Thyroid gland (tissue), 4 donors: ENCODE measurements around the gene CPNE4. TPM values are rescaled to one million over a fixed set of nuclear protein-coding genes. Genes with fewer than 3 reads are reported as not detected.

Experiments used
- DNase-seq, 2 donors: peaks; one replicate each; pipeline ENCODE4 v3.0.0-alpha.2; 2019
- H3K27ac ChIP-seq, 3 donors: fragments of 200-600 bp; sonication (generic); 1 replicate in 2 of 3; 2 replicates in 1 of 3; pipeline ENCODE4 v1.5.1; 2016 to 2019; ENCODE audit warnings: mild to moderate bottlenecking in 1 of 3, moderate library complexity in 1 of 3
- H3K27me3 ChIP-seq: fragments of 200-600 bp; sonication (generic); one replicate; pipeline ENCODE4 v1.5.1; 2019
- H3K36me3 ChIP-seq, 2 donors: fragments of 200-600 bp; sonication (generic); one replicate each; pipeline ENCODE4 v1.5.1; 2016 to 2019
- H3K4me1 ChIP-seq, 2 donors: fragments of 200-600 bp; sonication (generic); one replicate each; pipeline ENCODE4 v1.5.1; 2017 to 2019
- H3K4me3 ChIP-seq, 3 donors: fragments of 200-600 bp; sonication (generic); replicated peaks in 1 of 3; 1 replicate in 2 of 3; 2 replicates in 1 of 3; pipeline ENCODE4 v1.5.1; 2016; ENCODE audit warnings: mild to moderate bottlenecking in 1 of 3
- H3K9me3 ChIP-seq: fragments of 200-600 bp; sonication (generic); one replicate; pipeline ENCODE4 v1.5.1; 2017
- POLR2A ChIP-seq, 2 donors: fragments of 450-650 bp; IDR thresholded peaks; one replicate each; pipeline ENCODE4 v1.6.1; 2017; ENCODE audit warnings: antibody characterized with exemption in 2 of 2, mild to moderate bottlenecking in 2 of 2, moderate library complexity in 1 of 2
- WGBS, 2 donors: methylation state at CpG; one replicate each; pipeline ENCODE4 v1.1.5; 2017; 5-methylcytosine and 5-hydroxymethylcytosine counted together
- intact Hi-C: fragments of 100-400 bp; cut with DNase I; formaldehyde crosslinking; loops from one replicate; pipeline ENCODE4 v1.15.1; 2023
- total RNA-seq, 4 donors: library from RNA; depleted of rRNA; stranded (reverse); fragments of >200 nt; gene quantifications; one replicate each; pipeline ENCODE4 v1.2.3, GENCODE V29; 2016
- TF ChIP-seq, protein P1 (sequence below), 6 experiments: fragments of 200-600 bp in 3 of 6; fragments of 450-650 bp in 3 of 6; sonication (generic) in 3 of 6; IDR thresholded peaks; one replicate each; pipeline ENCODE4 v1.5.1; 2016 to 2019; ENCODE audit warnings: antibody characterized with exemption in 6 of 6, mild to moderate bottlenecking in 2 of 6, inconsistent platforms in 1 of 6, moderate library complexity in 1 of 6

CPNE4 gene
- total RNA-seq, 4 donors from 2014 or later, result not detected

DNA sequence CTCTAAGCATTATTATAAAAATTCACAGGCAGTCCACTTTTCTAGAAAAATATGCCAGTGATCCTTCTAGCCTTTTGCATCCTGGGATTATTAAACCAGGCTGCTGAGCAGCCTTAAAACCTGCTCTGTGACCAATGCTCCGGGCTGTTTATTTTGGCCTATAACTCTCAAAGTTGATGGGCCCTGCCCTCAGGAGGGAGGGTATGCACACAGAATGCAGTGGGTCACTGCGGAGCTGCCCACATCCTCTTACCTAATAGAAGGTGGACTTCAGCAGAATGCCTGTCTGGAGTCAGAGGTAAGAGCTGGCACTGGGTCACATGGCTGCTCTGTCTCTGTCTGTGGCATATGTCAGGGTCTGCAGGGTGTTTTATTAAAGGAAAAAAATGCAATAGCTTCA, 26.0 kb downstream of the CPNE4 start:
- Histone ChIP-seq H3K4me3 (no peak overlapping the region), H3K27ac (no peak overlapping the region), H3K9me3 (no peaks in the 10 kb centered on the region), H3K27me3 (no peaks in the 10 kb centered on the region), H3K36me3 (no peaks in the 10 kb centered on the region), H3K4me1 (peaks cover 6 to 12% of the 10 kb centered on the region in 2 donors)
- WGBS, 2 donors, result 0 to 32% methylated on average over 1 to 2 of the region's 2 CpGs
- TF ChIP-seq POLR2A (IDR thresholded peaks at IDR 0.05), result no peak
- TF ChIP-seq, protein P1, sequence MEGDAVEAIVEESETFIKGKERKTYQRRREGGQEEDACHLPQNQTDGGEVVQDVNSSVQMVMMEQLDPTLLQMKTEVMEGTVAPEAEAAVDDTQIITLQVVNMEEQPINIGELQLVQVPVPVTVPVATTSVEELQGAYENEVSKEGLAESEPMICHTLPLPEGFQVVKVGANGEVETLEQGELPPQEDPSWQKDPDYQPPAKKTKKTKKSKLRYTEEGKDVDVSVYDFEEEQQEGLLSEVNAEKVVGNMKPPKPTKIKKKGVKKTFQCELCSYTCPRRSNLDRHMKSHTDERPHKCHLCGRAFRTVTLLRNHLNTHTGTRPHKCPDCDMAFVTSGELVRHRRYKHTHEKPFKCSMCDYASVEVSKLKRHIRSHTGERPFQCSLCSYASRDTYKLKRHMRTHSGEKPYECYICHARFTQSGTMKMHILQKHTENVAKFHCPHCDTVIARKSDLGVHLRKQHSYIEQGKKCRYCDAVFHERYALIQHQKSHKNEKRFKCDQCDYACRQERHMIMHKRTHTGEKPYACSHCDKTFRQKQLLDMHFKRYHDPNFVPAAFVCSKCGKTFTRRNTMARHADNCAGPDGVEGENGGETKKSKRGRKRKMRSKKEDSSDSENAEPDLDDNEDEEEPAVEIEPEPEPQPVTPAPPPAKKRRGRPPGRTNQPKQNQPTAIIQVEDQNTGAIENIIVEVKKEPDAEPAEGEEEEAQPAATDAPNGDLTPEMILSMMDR (IDR thresholded peaks at IDR 0.05), result no peak
- peak; percentile 3 for DNase-seq
- intact Hi-C loops, result no loop called here

DNA sequence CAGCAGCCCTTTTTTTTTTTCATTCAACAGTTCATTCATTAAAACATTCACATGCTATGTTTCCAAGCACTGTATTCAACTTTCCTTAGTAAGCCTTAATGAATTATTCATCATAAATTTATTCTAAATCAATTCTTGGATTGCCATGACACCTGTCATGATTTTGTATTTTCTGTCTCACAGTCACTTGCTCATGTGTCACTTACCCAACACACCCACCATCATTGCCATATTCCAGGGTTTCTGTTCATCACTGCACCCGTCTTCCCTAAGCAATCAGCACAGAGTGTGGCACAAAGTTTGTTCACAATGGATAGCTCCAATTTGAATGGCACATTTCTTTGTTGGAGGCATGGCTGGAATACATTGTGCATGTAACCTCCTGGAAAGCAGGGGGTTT, 27.2 kb downstream of the CPNE4 start:
- DNase-seq, result no peak
- Histone ChIP-seq H3K4me1 (peaks cover 6 to 12% of the 10 kb centered on the region in 2 donors), H3K27me3 (no peaks in the 10 kb centered on the region), H3K9me3 (no peaks in the 10 kb centered on the region), H3K4me3 (no peak overlapping the region), H3K27ac (no peak overlapping the region), H3K36me3 (no peaks in the 10 kb centered on the region)
- TF ChIP-seq POLR2A (IDR thresholded peaks at IDR 0.05), result no peak
- TF ChIP-seq, protein P1 (IDR thresholded peaks at IDR 0.05), result no peak
- WGBS, 2 donors, result 3 to 39% methylated on average over 1 of the region's 1 CpG
- intact Hi-C loops, result no loop called here

DNA sequence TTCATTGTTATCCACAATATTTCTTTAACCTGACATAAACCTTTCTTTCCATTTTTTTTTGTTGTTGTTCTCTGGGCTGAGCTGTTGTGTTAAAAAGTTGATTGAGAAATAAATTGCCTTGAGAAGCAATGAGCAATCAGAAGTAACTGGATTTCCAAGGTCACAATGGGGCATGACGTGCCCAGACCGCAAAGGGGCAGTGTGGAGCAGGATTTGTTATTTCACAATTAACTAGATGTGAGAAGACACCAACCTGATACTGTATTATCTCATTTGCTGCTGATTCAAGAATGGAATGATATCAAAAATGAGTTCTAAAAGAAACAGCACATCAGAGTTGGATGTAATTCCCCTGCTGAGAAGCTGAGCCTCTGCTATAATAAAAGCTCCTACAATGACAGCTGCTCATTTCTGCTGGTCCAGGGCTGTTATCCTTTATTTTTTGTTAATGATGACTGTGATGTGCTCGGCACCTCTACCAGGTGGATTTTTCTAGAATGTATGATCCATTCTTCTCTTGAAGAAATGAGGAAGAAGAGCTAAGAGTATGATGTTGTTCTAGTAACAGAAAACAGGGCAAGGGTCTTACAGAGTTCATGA, 28.1 kb downstream of the CPNE4 start:
- H3K36me3 ChIP-seq, result no peaks in the 10 kb centered on the region
- peak; percentile 31 to 51 for DNase-seq
- H3K9me3 ChIP-seq, result no peaks in the 10 kb centered on the region
- H3K27me3 ChIP-seq, result no peaks in the 10 kb centered on the region
- H3K27ac ChIP-seq, result no peak overlapping the region
- no peak for TF ChIP-seq POLR2A (IDR thresholded peaks at IDR 0.05)
- TF ChIP-seq, protein P1 (IDR thresholded peaks at IDR 0.05), result peak in 5 of 6 experiments; percentile 19 to 60 (median 49)
- no peak overlapping the region for H3K4me3 ChIP-seq
- intact Hi-C loops, result no loop called here
- peaks cover 6 to 12% of the 10 kb centered on the region in 2 donors for H3K4me1 ChIP-seq
- 32 to 37% methylated on average over 3 of the region's 3 CpGs for WGBS, 2 donors

DNA sequence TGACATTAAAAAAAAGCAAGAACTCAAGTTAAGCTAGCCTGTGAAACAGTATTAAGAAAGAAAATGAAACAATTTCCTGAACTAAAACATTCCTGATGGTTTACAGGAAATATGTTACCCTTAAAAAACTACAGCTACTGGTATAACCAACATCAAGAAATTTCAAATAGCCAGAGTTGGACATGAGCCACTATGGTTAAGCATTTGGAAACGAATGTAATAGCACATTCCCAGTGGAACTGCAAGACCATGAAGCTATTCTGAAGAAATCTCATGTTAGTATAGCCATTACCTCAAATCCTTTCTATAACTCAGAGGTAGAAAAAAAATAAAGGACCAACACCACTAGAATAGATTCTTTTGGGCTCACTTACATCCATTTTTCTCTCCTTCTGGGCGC, 30.2 kb downstream of the CPNE4 start:
- 45 to 49% methylated on average over 2 of the region's 2 CpGs for WGBS, 2 donors
- intact Hi-C loops, result no loop called here
- H3K36me3 ChIP-seq, result no peaks in the 10 kb centered on the region

DNA sequence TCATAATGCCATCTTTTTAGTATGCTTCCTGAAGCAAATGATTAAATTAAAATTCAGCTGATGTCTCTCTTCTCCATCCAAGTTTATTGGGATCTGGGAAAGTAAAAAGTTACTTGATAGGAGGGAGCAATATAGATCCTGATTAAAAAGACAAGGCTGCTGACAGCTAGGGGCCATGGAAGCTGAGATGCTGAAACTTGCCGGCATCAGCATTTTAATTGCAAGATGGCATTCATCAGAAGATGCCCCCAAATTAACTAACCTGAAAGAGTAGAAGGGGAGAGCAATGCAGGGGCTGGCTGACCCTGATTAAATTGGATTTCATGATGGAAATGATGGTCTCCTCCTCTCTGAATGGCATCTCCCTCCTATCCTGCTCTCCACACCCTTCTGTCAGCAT, 31.1 kb downstream of the CPNE4 start:
- Histone ChIP-seq H3K4me3 (no peak overlapping the region), H3K4me1 (peaks cover 0 to under 1% of the 10 kb centered on the region in 2 donors), H3K36me3 (no peaks in the 10 kb centered on the region), H3K27me3 (no peaks in the 10 kb centered on the region), H3K27ac (no peak overlapping the region), H3K9me3 (no peaks in the 10 kb centered on the region)
- TF ChIP-seq POLR2A (IDR thresholded peaks at IDR 0.05), result no peak
- TF ChIP-seq, protein P1 (IDR thresholded peaks at IDR 0.05), result no peak
- intact Hi-C loops, result no loop called here
- no peak for DNase-seq
- 96 to 97% methylated on average over 1 of the region's 1 CpG for WGBS, 2 donors

More for the DNA sequence above, 30.2 kb downstream of the CPNE4 start:
- Histone ChIP-seq H3K27me3 (no peaks in the 10 kb centered on the region), H3K9me3 (no peaks in the 10 kb centered on the region), H3K4me1 (peaks cover 6 to 9% of the 10 kb centered on the region in 2 donors), H3K4me3 (no peak overlapping the region), H3K27ac (no peak overlapping the region)
- no peak for DNase-seq
- TF ChIP-seq, protein P1 (IDR thresholded peaks at IDR 0.05), result no peak
- TF ChIP-seq POLR2A (IDR thresholded peaks at IDR 0.05), result no peak
